ENCODE data around the gene PEPD. TPM values are rescaled to one million over a fixed set of nuclear protein-coding genes. Genes with fewer than 3 reads are reported as not detected.

PEPD gene
- total and polyA plus RNA-seq, 2 of the 4 experiments (the other 2 are of a cell fraction), result 36.7 to 88.4 TPM

- Histone ChIP-seq H4K8ac (ENCODE audit: low read depth in 2 of 2, low read length in 2 of 2) (peak overlapping the region; percentile 86 to 91; a peak in 3 of 4 replicates), H3K9ac (ENCODE audit: low read depth, low read length) (peak overlapping the region; percentile 44; the same call in 1 of the 2 replicates), H3K23ac (ENCODE audit: low read depth, low read length) (no peak overlapping the region), H3K36me3 (ENCODE audit: control insufficient read depth, insufficient read depth, low read length) (no peaks in the 10 kb centered on the region), H4K5ac (ENCODE audit: low read depth, low read length) (no peak overlapping the region), H3K27me3 (ENCODE audit: control insufficient read depth, insufficient read depth, low read length) (peaks cover 3% of the 10 kb centered on the region; the same call in 1 of the 2 replicates), H2BK5ac (ENCODE audit: low read depth, low read length, poor library complexity, severe bottlenecking) (no peak overlapping the region), H2BK20ac (ENCODE audit: low read depth, low read length) (no peak overlapping the region), H2BK15ac (ENCODE audit: low read depth, low read length) (no peak overlapping the region), H3K9me3 (ENCODE audit: control insufficient read depth, insufficient read depth, low read length) (no peaks in the 10 kb centered on the region), H3K14ac (replicated peaks; ENCODE audit: low read depth, low read length) (no peak overlapping the region), H3K4me2 (ENCODE audit: low read depth, low read length) (peak overlapping the region; percentile 92), H3K79me1 (ENCODE audit: low read depth in 1 of 2, low read length in 2 of 2) (peaks cover 4 to 27% of the 10 kb centered on the region in 2 experiments), H2AFZ (replicated peaks; ENCODE audit: low read length, poor library complexity) (peak overlapping the region; percentile 98), H3K18ac (ENCODE audit: low read depth, low read length) (no peak overlapping the region), H3K4me3 (ENCODE audit: insufficient read depth, low read depth, low read length) (no peak overlapping the region), H3K56ac (ENCODE audit: extremely low read depth, insufficient read depth, low read length) (no peak overlapping the region), H2AK9ac (replicated peaks; ENCODE audit: low read depth, low read length, poor library complexity) (peak overlapping the region; percentile 93), H3K9me1 (ENCODE audit: insufficient read depth, low read length) (peaks cover 3% of the 10 kb centered on the region; the same call in 1 of the 2 replicates), H2BK120ac (ENCODE audit: low read depth, low read length) (no peak overlapping the region), H4K91ac (ENCODE audit: insufficient read depth, low read depth, low read length) (no peak overlapping the region), H3K27ac (ENCODE audit: insufficient read depth, low read length) (no peak overlapping the region), H3K4me1 (ENCODE audit: control insufficient read depth, insufficient read depth, low read length) (peaks cover 2% of the 10 kb centered on the region; the same call in 1 of the 2 replicates), H4K20me1 (ENCODE audit: insufficient read depth, low read length) (no peaks in the 10 kb centered on the region; the same call in 1 of the 2 replicates), H2AK5ac (ENCODE audit: low read depth, low read length) (no peak overlapping the region), H3K4ac (ENCODE audit: low read depth, low read length) (no peak overlapping the region; the same call in 1 of the 2 replicates)
- ChIA-PET CTCF (interaction anchor here (1.2 kb wide), 1 partner anchor 91 kb away, joined by 3 read pairs; no protein-coding TSS in a partner anchor), POLR2A (ENCODE audit: unreplicated experiment) (no interaction called here)
- TF ChIP-seq RFX5 (IDR thresholded peaks at IDR 0.05; ENCODE audit: low read depth, low read length) (no peak), RAD21 (IDR thresholded peaks at IDR 0.05; ENCODE audit: low read length) (no peak), POLR2A (IDR thresholded peaks at IDR 0.05; ENCODE audit: low read depth, low read length) (no peak), MXI1 (IDR thresholded peaks at IDR 0.05; ENCODE audit: borderline replicate concordance, low read depth, low read length) (no peak), MAFK (IDR thresholded peaks at IDR 0.05; ENCODE audit: low read depth, low read length) (no peak), USF2 (IDR thresholded peaks at IDR 0.05; ENCODE audit: low read depth, low read length) (no peak), FOS (IDR thresholded peaks at IDR 0.05; ENCODE audit: low read depth, low read length) (no peak), RCOR1 (IDR thresholded peaks at IDR 0.05; ENCODE audit: insufficient replicate concordance, low read length) (no peak), CTCF (conservative IDR thresholded peaks at IDR 0.05; ENCODE audit: low read depth, low read length) (no peak), CEBPB (IDR thresholded peaks at IDR 0.05; ENCODE audit: low read depth, low read length) (no peak), CHD1 (IDR thresholded peaks at IDR 0.05; ENCODE audit: low read depth, low read length) (no peak), NFE2L2 (IDR thresholded peaks at IDR 0.05; ENCODE audit: low read depth, low read length) (no peak), SMC3 (IDR thresholded peaks at IDR 0.05; ENCODE audit: low read depth, low read length) (no peak), MAZ (IDR thresholded peaks at IDR 0.05; ENCODE audit: borderline replicate concordance, low read depth, low read length) (no peak), ELK1 (IDR thresholded peaks at IDR 0.05; ENCODE audit: borderline replicate concordance, low read depth, low read length) (no peak), BHLHE40 (IDR thresholded peaks at IDR 0.05; ENCODE audit: low read depth, low read length) (no peak)
- intact Hi-C loops (cut with micrococcal nuclease), result loop anchor here (5.0 kb wide), 1 partner anchor 250 kb away; no protein-coding TSS in a partner anchor
- in situ Hi-C loops (cut with MboI; ENCODE audit: low sequenced_read_pairs), result no loop called here
- DNase-seq, result no peak
- no peak for ATAC-seq (ENCODE audit: low read depth)
- no TSS peak for BruUV-seq (replicated peaks)
- dilution Hi-C loops (cut with HindIII; ENCODE audit: low sequenced_read_pairs, unreplicated experiment), result no loop called here
- 92% methylated on average over 2 of the region's 5 CpGs; no CpG with 5 or more reads in 1 of the 2 experiments for WGBS, 2 experiments (ENCODE audit: extremely low coverage in 2 of 2, insufficient read length in 1 of 2)
These were observed 726 bp upstream of the PEPD start for GRCh38 chr19:33522371-33522662.
